Right lobe of liver (tissue), 6 donors: Measurements from ENCODE around the gene CCDC71. TPM values are rescaled to one million over a fixed set of nuclear protein-coding genes. Genes with fewer than 3 reads are reported as not detected.

Source experiments
- ATAC-seq, 4 donors: fragments of 200-7000 bp; cut with Tn5 transposase; one replicate each; pipeline ENCODE4 v1.9.1; 2020; ENCODE audit warnings: mild to moderate bottlenecking in 4 of 4, moderate library complexity in 4 of 4
- DNase-seq, 3 donors: peaks; one replicate each; pipeline ENCODE4 v3.0.0-alpha.2; 2020
- H3K27ac ChIP-seq, 3 donors: fragments of 200-600 bp; one replicate each; pipeline ENCODE4 v1.8.0; 2022
- H3K27me3 ChIP-seq, 2 donors: fragments of 200-600 bp; one replicate each; pipeline ENCODE4 v1.8.0; 2022
- H3K36me3 ChIP-seq, 4 donors: fragments of 200-600 bp; sonication (generic) in 1 of 4; one replicate each; pipeline versions ENCODE4 v1.5.1 to v1.8.0; 2017 to 2022; ENCODE audit warnings: control low read depth in 1 of 4
- H3K4me1 ChIP-seq, 4 donors: fragments of 200-600 bp; sonication (generic) in 1 of 4; one replicate each; pipeline versions ENCODE4 v1.5.1 to v1.8.0; 2017 to 2022; ENCODE audit warnings: control low read depth in 1 of 4
- H3K4me3 ChIP-seq, 3 donors: fragments of 200-600 bp; one replicate each; pipeline ENCODE4 v1.8.0; 2022
- H3K9me3 ChIP-seq, 4 donors: fragments of 200-600 bp; sonication (generic) in 1 of 4; one replicate each; pipeline versions ENCODE4 v1.5.1 to v1.8.0; 2017 to 2022; ENCODE audit warnings: control low read depth in 1 of 4
- CTCF ChIP-seq, 4 donors: fragments of 200-600 bp in 3 of 4; fragments of 450-650 bp in 1 of 4; IDR thresholded peaks; one replicate each; pipeline versions ENCODE4 v1.5.1 to v1.8.0; 2016 to 2022; ENCODE audit warnings: antibody characterized with exemption in 4 of 4, mild to moderate bottlenecking in 2 of 4
- POLR2A ChIP-seq: fragments of 450-650 bp; IDR thresholded peaks from one replicate; pipeline ENCODE4 v1.6.1; 2017; ENCODE audit warnings: antibody characterized with exemption, mild to moderate bottlenecking
- whole genome bisulfite sequencing: methylation state at CpG from one replicate; pipeline ENCODE4 v1.1.6; 2018; ENCODE audit warnings: low coverage, low lambda C conversion rate; ENCODE audit not compliant: insufficient coverage; ENCODE audit errors: missing lambda C conversion rate; 5-methylcytosine and 5-hydroxymethylcytosine counted together
- intact Hi-C, 2 donors: fragments of 100-400 bp; cut with DNase I; formaldehyde crosslinking; loops; one replicate each; pipeline versions ENCODE4 v1.11.2 to v1.14.1; 2022
- total RNA-seq, 6 experiments: library from RNA; depleted of rRNA in 2 of 6; stranded (reverse); fragments of >200 nt in 2 of 6; fragmentation: NEBNext Ultra II Directional in 3 of 6; extraction: Animal tissue kit (Norgen Biotek cat#: 25700) in 3 of 6; gene quantifications; one replicate each; pipeline versions ENCODE4 v1.1.0 to v1.2.4, GENCODE V29; 2016 to 2023
- donor health status: DM: no; HTN: yes; CAD: no.
- donor health status: DM: no; HTN: no; CAD: no.
- donor health status: DM: no; HTN: no; CAD: no.
- donor health status: DM: no; HTN: yes; CAD: no.
- donor health status: DM: no; HTN: yes; CAD: no.

Gene CCDC71
- total RNA-seq, 6 experiments from 2014 or later: 8.0 to 18.9 (median 8.6) TPM

GRCh38 chr3:49166752-49167556, 823 bp upstream of the CCDC71 start:
- DNase-seq (peak in 1 of 3 donors; percentile 70), ATAC-seq (peak; percentile 35 to 69 (median 54))
- Histone ChIP-seq H3K4me1 (peaks cover 0 to 33% (median 14%) of the 10 kb centered on the region in 4 donors), H3K36me3 (peaks cover 0 to 13% (median 7%) of the 10 kb centered on the region in 4 donors), H3K4me3 (peak overlapping the region; percentile 85 to 92 (median 90)), H3K27ac (peak overlapping the region in 2 of 3 donors; percentile 82 to 84), H3K27me3 (no peaks in the 10 kb centered on the region), H3K9me3 (no peaks in the 10 kb centered on the region)
- no peak for TF ChIP-seq CTCF (IDR thresholded peaks at IDR 0.05)
- peak; percentile 10 for TF ChIP-seq POLR2A
- 48% methylated on average over 3 of the region's 6 CpGs for WGBS
- intact Hi-C loops: no loop called here

GRCh38 chr3:49164983-49165720, 979 bp downstream of the CCDC71 start:
- Histone ChIP-seq H3K4me1 (peaks cover 0 to 21% (median 9%) of the 10 kb centered on the region in 4 donors), H3K9me3 (no peaks in the 10 kb centered on the region), H3K27ac (peak overlapping the region; percentile 82 to 84 (median 84)), H3K27me3 (no peaks in the 10 kb centered on the region), H3K36me3 (peaks cover 0 to 13% (median 7%) of the 10 kb centered on the region in 4 donors), H3K4me3 (peak overlapping the region; percentile 85 to 92 (median 90))
- intact Hi-C loops: no loop called here
- 62% methylated on average over 3 of the region's 6 CpGs for WGBS
- DNase-seq (no peak), ATAC-seq (no peak)
- TF ChIP-seq POLR2A (no peak), CTCF (IDR thresholded peaks at IDR 0.05) (no peak)

- ATAC-seq (no peak), DNase-seq (no peak)
- intact Hi-C loops: no loop called here
- no CpG with 5 or more reads among the region's 8 CpGs for WGBS
- H3K9me3 ChIP-seq: no peaks in the 10 kb centered on the region
- no peak overlapping the region for H3K4me3 ChIP-seq
- H3K36me3 ChIP-seq: peaks cover 0 to 13% (median 7%) of the 10 kb centered on the region in 4 donors
- no peak overlapping the region for H3K27ac ChIP-seq
- no peaks in the 10 kb centered on the region for H3K27me3 ChIP-seq
- no peak for TF ChIP-seq POLR2A
- no peak for TF ChIP-seq CTCF (IDR thresholded peaks at IDR 0.05)
- H3K4me1 ChIP-seq: peaks cover 0 to 21% (median 9%) of the 10 kb centered on the region in 4 donors
These were observed 2.5 kb downstream of the CCDC71 start for GRCh38 chr3:49163609-49164008.

- intact Hi-C loops: no loop called here
- WGBS: 90% methylated on average over 9 of the region's 21 CpGs
- Histone ChIP-seq H3K27me3 (no peaks in the 10 kb centered on the region), H3K36me3 (peaks cover 0 to 13% (median 7%) of the 10 kb centered on the region in 4 donors), H3K9me3 (no peaks in the 10 kb centered on the region), H3K4me1 (peaks cover 0 to 21% (median 9%) of the 10 kb centered on the region in 4 donors), H3K27ac (no peak overlapping the region), H3K4me3 (no peak overlapping the region)
- no peak for ATAC-seq
- DNase-seq: no peak
- TF ChIP-seq POLR2A: no peak
- TF ChIP-seq CTCF (IDR thresholded peaks at IDR 0.05): no peak
These were observed 3.2 kb downstream of the CCDC71 start for GRCh38 chr3:49162751-49163419.
